RWPE1 (cell line): Measurements from ENCODE around the gene SULT1C2.

Source experiments
- CTCF ChIA-PET: fragments of 350-600 bp; sonication (Branson Sonifier 250); formaldehyde crosslinking; extraction: SDS; loops from one replicate; lab custom pipeline; 2021; lab: Yijun Ruan, JAX
- POLR2A ChIA-PET: fragments of 400-600 bp; formaldehyde crosslinking; extraction: SDS; loops from one replicate; lab custom pipeline; 2020; ENCODE audit warnings: antibody characterized with exemption; ENCODE audit not compliant: low non-redundant PET; lab: Yijun Ruan, JAX
- DNase-seq: peaks from one replicate; pipeline ENCODE4 v3.0.0; 2012; ENCODE audit warnings: low spot score
- H3K27ac ChIP-seq: fragments of 450-650 bp; 2 replicates; pipeline ENCODE4 v1.5.1; 2017
- CTCF ChIP-seq: fragments of 450-650 bp; conservative IDR thresholded peaks from 2 replicates; pipeline ENCODE4 v1.5.1; 2017; ENCODE audit warnings: low read depth, mild to moderate bottlenecking

The SULT1C2 gene

DNA sequence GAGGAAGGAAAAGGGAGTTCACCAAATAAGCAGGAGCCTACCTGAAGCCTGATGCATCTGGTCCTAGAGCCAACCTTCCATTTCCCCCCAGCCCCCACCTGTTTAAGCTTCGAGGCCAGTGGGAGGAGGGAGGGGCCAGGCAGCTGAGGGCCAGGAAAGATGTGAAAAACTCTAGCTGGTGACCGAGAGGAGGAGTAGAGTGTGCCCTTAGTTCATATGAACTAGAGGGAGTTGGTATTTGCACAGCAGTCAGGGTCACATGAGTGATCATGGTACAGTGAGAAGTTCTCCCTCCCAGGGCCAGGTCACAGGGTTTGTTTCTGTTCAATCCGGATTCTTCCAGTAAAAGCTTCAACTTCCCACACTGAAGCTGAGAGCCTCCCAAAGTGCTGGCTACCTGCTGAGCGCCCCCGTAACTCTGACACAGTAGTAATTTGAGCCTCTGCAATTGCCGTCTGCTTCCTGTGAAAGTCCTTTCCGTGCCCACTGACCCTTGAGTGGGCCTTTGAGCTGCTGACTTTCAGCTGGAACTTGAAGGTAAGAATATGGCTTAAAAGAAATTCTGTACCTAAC lies at the start of gene SULT1C2:
TSS of gene SULT1C2 (plus strand) at position 362 of the 573 bp plus-strand sequence. CDS start 4,773 bp downstream, outside the sequence.
- CTCF ChIA-PET, result no interaction called here
- TF ChIP-seq CTCF, result no peak
- no peak for DNase-seq
- POLR2A ChIA-PET, result no interaction called here
- H3K27ac ChIP-seq, result no peak within 1 kb of the TSS

GRCh38 chr2:108239786-108240185 lies 48.9 kb upstream of the SULT1C2 start, which contains the start of gene SULT1C3:
Gene SULT1C3, plus strand, starts transcription at chr2:108239968. Its CDS starts 7,227 bp downstream, at chr2:108247195.
- TF ChIP-seq CTCF, result no peak
- POLR2A ChIA-PET, result no interaction called here
- CTCF ChIA-PET, result no interaction called here

GRCh38 chr2:108240966-108241365 lies 47.7 kb upstream of the SULT1C2 start:
- ChIA-PET CTCF (no interaction called here), POLR2A (no interaction called here)
- no peak for TF ChIP-seq CTCF
- DNase-seq, result no peak
- no peak overlapping the region for H3K27ac ChIP-seq

More at GRCh38 chr2:108239786-108240185, 48.9 kb upstream of the SULT1C2 start, which contains the start of gene SULT1C3:
- no peak for DNase-seq
- H3K27ac ChIP-seq, result no peak within 1 kb of the TSS

- ChIA-PET CTCF (interaction anchor here (0.6 kb wide), 2 partner anchors 18 to 61 kb away, joined by 3 to 6 read pairs; no protein-coding TSS in a partner anchor), POLR2A (no interaction called here)
- peak overlapping the region; percentile 55 for H3K27ac ChIP-seq
Observed at GRCh38 chr2:108243566-108243965, 45.1 kb upstream of the SULT1C2 start.

GRCh38 chr2:108244667-108245414 lies 43.9 kb upstream of the SULT1C2 start:
- POLR2A ChIA-PET, result no interaction called here
- CTCF ChIA-PET, result interaction anchor here (0.5 to 0.7 kb wide), 2 partner anchors 56 to 933 kb away, joined by 3 read pairs; no protein-coding TSS in a partner anchor
- no peak for DNase-seq
- H3K27ac ChIP-seq, result no peak overlapping the region
- TF ChIP-seq CTCF, result no peak

More at GRCh38 chr2:108243566-108243965, 45.1 kb upstream of the SULT1C2 start:
- DNase-seq, result no peak
- TF ChIP-seq CTCF, result no peak

GRCh38 chr2:108253106-108253505 lies 35.6 kb upstream of the SULT1C2 start:
- DNase-seq, result no peak
- ChIA-PET CTCF (interaction anchor here (0.7 to 1.1 kb wide), 2 partner anchors 14 to 15 kb away, joined by 3 read pairs; no protein-coding TSS in a partner anchor), POLR2A (no interaction called here)
- no peak for TF ChIP-seq CTCF
- H3K27ac ChIP-seq, result no peak overlapping the region
